B cell (primary cell): Measurements from ENCODE around the gene PRRT2. TPM values are rescaled to one million over a fixed set of nuclear protein-coding genes. Genes with fewer than 3 reads are reported as not detected.

Experiments
- ATAC-seq: fragments of 200-7000 bp; cut with Tn5 transposase; one replicate; pipeline ENCODE4 v1.10.0; 2021; ENCODE audit warnings: low read depth, mild to moderate bottlenecking, moderate number of reproducible peaks, moderate library complexity
- CTCF ChIA-PET: fragments of 350-600 bp; sonication (Branson Sonifier 250); formaldehyde crosslinking; loops from one replicate; lab custom pipeline; 2021; ENCODE audit warnings: antibody characterized with exemption, inconsistent platforms; lab: Charles Lee
- POLR2A ChIA-PET: fragments of 350-600 bp; sonication (Branson Sonifier 250); formaldehyde crosslinking; loops from one replicate; lab custom pipeline; 2021; ENCODE audit warnings: antibody characterized with exemption; lab: Charles Lee
- DNase-seq: peaks from one replicate; pipeline ENCODE4 v3.0.0; 2013
- H2AFZ ChIP-seq: 2 replicates; pipeline ENCODE4 v1.6.1; 2012; ENCODE audit warnings: mild to moderate bottlenecking, low read depth, low read length; ENCODE audit not compliant: insufficient read depth, poor library complexity, severe bottlenecking
- H3K27ac ChIP-seq, 2 donors: 1 replicate in 1 of 2; 2 replicates in 1 of 2; pipeline ENCODE4 v1.5.1; 2012 to 2013; ENCODE audit warnings: low read length in 2 of 2, mild to moderate bottlenecking in 2 of 2, moderate library complexity in 1 of 2
- H3K27me3 ChIP-seq, 4 experiments: fragments of 200-600 bp in 1 of 4; sonication (generic) in 1 of 4; replicated peaks in 1 of 4; 1 replicate in 2 of 4; 2 replicates in 2 of 4; pipeline versions ENCODE4 v1.6.1 to v1.7.0; 2013 to 2016; ENCODE audit warnings: low read length in 3 of 4, mild to moderate bottlenecking in 2 of 4, mixed read lengths in 1 of 4, moderate library complexity in 1 of 4; ENCODE audit not compliant: insufficient read depth in 4 of 4, control insufficient read depth in 3 of 4; ENCODE audit errors: control extremely low read depth in 1 of 4
- H3K36me3 ChIP-seq, 2 experiments: replicated peaks in 1 of 2; 1 replicate in 1 of 2; 2 replicates in 1 of 2; pipeline versions ENCODE4 v1.6.1 to v1.7.1; 2013; ENCODE audit warnings: low read length in 1 of 2; ENCODE audit not compliant: insufficient read depth in 2 of 2, control insufficient read depth in 1 of 2; ENCODE audit errors: control extremely low read depth in 1 of 2, extremely low read depth in 1 of 2
- H3K4me1 ChIP-seq, 2 donors: fragments of 200-600 bp in 1 of 2; sonication (generic) in 1 of 2; 1 replicate in 1 of 2; 2 replicates in 1 of 2; pipeline versions ENCODE4 v1.5.1 to v1.6.1; 2013 to 2017; ENCODE audit warnings: low read length in 2 of 2; ENCODE audit not compliant: control insufficient read depth in 2 of 2, insufficient read depth in 2 of 2
- H3K4me2 ChIP-seq: replicated peaks from 2 replicates; pipeline ENCODE3; 2012; ENCODE audit warnings: mild to moderate bottlenecking, low read depth, low read length; ENCODE audit not compliant: poor library complexity, severe bottlenecking
- H3K4me3 ChIP-seq, 5 experiments: fragments of 200-600 bp in 1 of 5; sonication (generic) in 1 of 5; 1 replicate in 3 of 5; 2 replicates in 2 of 5; pipeline versions ENCODE4 v1.5.1 to v1.7.0; 2011 to 2016; ENCODE audit warnings: low read length in 4 of 5, mild to moderate bottlenecking in 4 of 5, low read depth in 2 of 5, control low read depth in 1 of 5, moderate library complexity in 1 of 5; ENCODE audit not compliant: insufficient read depth in 1 of 5; ENCODE audit errors: control extremely low read depth in 1 of 5, extremely low read depth in 1 of 5
- H3K79me2 ChIP-seq: fragments of 200-600 bp; sonication (generic); one replicate; pipeline ENCODE4 v1.6.0; 2016; ENCODE audit warnings: low read length; ENCODE audit not compliant: control insufficient read depth, insufficient read depth
- H3K9ac ChIP-seq: fragments of 200-600 bp; sonication (generic); 2 replicates; pipeline ENCODE4 v1.6.1; 2017; ENCODE audit warnings: mild to moderate bottlenecking, low read length, moderate library complexity
- H3K9me3 ChIP-seq, 3 donors: one replicate each; pipeline versions ENCODE4 v1.6.1 to v1.7.1; 2013; ENCODE audit warnings: low read length in 2 of 3; ENCODE audit not compliant: control insufficient read depth in 2 of 3, insufficient read depth in 1 of 3; ENCODE audit errors: control extremely low read depth in 1 of 3
- H4K20me1 ChIP-seq: 2 replicates; pipeline ENCODE4 v1.6.0; 2012; ENCODE audit warnings: mild to moderate bottlenecking, low read length; ENCODE audit not compliant: insufficient read depth, control insufficient read depth, poor library complexity, severe bottlenecking
- H3K27ac Mint-ChIP-seq: one replicate; pipeline ENCODE4 v1.8.0; 2021; ENCODE audit warnings: mixed read lengths
- H3K27me3 Mint-ChIP-seq: one replicate; pipeline ENCODE4 v1.8.0; 2021; ENCODE audit warnings: mixed read lengths
- H3K4me1 Mint-ChIP-seq: one replicate; pipeline ENCODE4 v1.8.0; 2021; ENCODE audit warnings: mixed read lengths
- H3K4me3 Mint-ChIP-seq: one replicate; pipeline ENCODE4 v1.8.0; 2021; ENCODE audit warnings: mixed read lengths
- H3K9me3 Mint-ChIP-seq: one replicate; pipeline ENCODE4 v1.8.0; 2022; ENCODE audit warnings: mixed read lengths; ENCODE audit not compliant: insufficient read depth
- CTCF ChIP-seq: fragments of 200-600 bp; IDR thresholded peaks from one replicate; pipeline ENCODE4 v1.8.0; 2022; ENCODE audit warnings: antibody characterized with exemption, mild to moderate bottlenecking
- EZH2 ChIP-seq: IDR thresholded peaks from 2 replicates; pipeline ENCODE4 v1.6.1; 2012; ENCODE audit warnings: borderline replicate concordance, low read depth, mild to moderate bottlenecking, moderate library complexity, low read length; ENCODE audit not compliant: insufficient read depth, poor library complexity, severe bottlenecking
- WGBS: methylation state at CpG from one replicate; pipeline ENCODE4 v1.1.5; 2013; ENCODE audit warnings: missing lambda C conversion rate; ENCODE audit not compliant: insufficient coverage; 5-methylcytosine and 5-hydroxymethylcytosine counted together
- intact Hi-C: fragments of 100-400 bp; cut with micrococcal nuclease; formaldehyde crosslinking; loops from one replicate; pipeline ENCODE4 v1.10.0; 2022
- polyA plus RNA-seq: library from polyadenylated mRNA; depleted of rRNA; stranded (reverse); fragments of >200 nt; gene quantifications from 2 replicates; pipeline ENCODE4 v1.2.3, GENCODE V29; 2012
- total RNA-seq, 2 donors: library from RNA; stranded (reverse); fragments of 120-200 nt in 1 of 2; gene quantifications; 1 replicate in 1 of 2; 2 replicates in 1 of 2; pipeline versions ENCODE4 v1.2.3 to v1.2.4, GENCODE V29; 2013 to 2022

The PRRT2 gene
- total and polyA plus RNA-seq, 2 donors (not counting 1 experiment from before 2014, with no cell fraction given): 0.79 to 3.1 TPM

- TF ChIP-seq EZH2: no peak
- TF ChIP-seq CTCF: no peak
- no peaks in the 10 kb centered on the region for H3K9me3 Mint-ChIP-seq
- H3K4me3 Mint-ChIP-seq: peak overlapping the region; percentile 88
- H3K4me1 Mint-ChIP-seq: peaks cover 50% of the 10 kb centered on the region
- Histone ChIP-seq H3K27me3 (peaks cover 0 to 13% (median 5%) of the 10 kb centered on the region in 4 experiments), H2AFZ (no peak overlapping the region), H3K27ac (no peak overlapping the region), H3K79me2 (peaks cover 34% of the 10 kb centered on the region), H3K9ac (no peak overlapping the region), H3K36me3 (peaks cover 2 to 18% of the 10 kb centered on the region in 2 experiments), H3K9me3 (peaks cover 0 to 5% (median 0%) of the 10 kb centered on the region in 3 donors), H3K4me1 (peaks cover 54 to 59% of the 10 kb centered on the region in 2 donors), H3K4me2 (peak overlapping the region; percentile 99), H4K20me1 (peaks cover 39% of the 10 kb centered on the region), H3K4me3 (no peak overlapping the region)
- intact Hi-C loops: loop anchor here (5.0 to 10.0 kb wide), 2 partner anchors 108 to 215 kb away; no protein-coding TSS in a partner anchor
- WGBS: 34% methylated on average over 13 of the region's 23 CpGs
- no peaks in the 10 kb centered on the region for H3K27me3 Mint-ChIP-seq
- ChIA-PET POLR2A (no interaction called here), CTCF (interaction anchor here (0.8 kb wide), 1 partner anchor 38 kb away, joined by 3 read pairs; no protein-coding TSS in a partner anchor)
- DNase-seq: peak; percentile 34
- peak overlapping the region; percentile 81 for H3K27ac Mint-ChIP-seq
- ATAC-seq: no peak
Observed at GRCh38 chr16:29809850-29810698, 1.9 kb upstream of the PRRT2 start.
